ENCODE data around the gene CLPTM1L.

CLPTM1L gene

DNA sequence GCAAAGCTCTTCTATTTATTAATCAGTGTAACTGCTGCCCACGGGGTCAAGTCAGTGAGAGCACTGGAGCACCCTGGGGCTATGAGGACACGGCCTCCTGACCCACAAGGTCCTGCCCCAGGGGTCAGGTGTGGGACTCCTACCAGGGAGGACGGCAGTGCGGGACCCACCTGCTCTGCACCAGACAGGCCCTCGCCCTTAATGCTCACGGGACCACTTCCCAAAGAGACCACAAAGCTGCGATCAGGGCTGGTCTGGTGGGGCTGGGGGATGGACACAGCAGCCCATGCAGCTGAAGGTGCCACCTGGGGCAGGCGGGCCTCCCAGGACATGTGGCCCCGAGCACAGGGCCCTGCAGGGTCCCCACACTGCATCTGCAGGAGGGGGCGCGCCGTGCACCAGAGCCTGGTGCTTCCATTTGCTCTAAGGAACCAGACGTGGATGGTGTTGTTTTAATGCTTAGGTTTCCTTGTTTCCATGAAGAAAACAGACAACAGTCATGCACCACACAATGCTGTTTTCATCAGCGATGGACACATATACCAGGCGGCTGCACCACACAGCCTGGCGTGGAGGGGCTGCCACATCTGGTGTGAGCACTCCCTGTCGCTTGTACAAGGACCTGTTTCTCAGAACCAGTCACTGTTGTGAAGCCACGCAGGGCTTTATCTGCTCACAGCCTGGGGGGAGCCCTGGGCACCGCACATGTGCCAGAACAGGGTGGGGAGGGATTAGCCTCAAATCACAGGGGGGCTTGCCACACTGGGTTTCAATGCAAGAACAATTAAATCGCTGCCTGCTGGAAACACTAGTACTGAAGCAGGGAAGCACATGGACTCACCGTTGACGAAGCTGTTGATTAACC lies 22.6 kb downstream of the CLPTM1L start:
- no peak for DNase-seq (ENCODE audit: low read depth, low spot score)
- TF ChIP-seq SUZ12 (IDR thresholded peaks at IDR 0.05; ENCODE audit: extremely low read depth, insufficient read depth, insufficient read length) (no peak), ZNF274 (IDR thresholded peaks at IDR 0.05; ENCODE audit: low read depth, low read length) (no peak), YY1 (IDR thresholded peaks at IDR 0.05; ENCODE audit: insufficient read depth, insufficient read length) (no peak)
- H3K9me3 ChIP-seq (ENCODE audit: insufficient read depth, low read length) = peaks cover 17% of the 10 kb centered on the region; the same call in 1 of the 2 replicates
- no peaks in the 10 kb centered on the region for H3K27me3 ChIP-seq (ENCODE audit: insufficient read depth, insufficient read length)
- H3K9ac ChIP-seq (ENCODE audit: insufficient read length, low read depth) = no peak overlapping the region
- H3K4me3 ChIP-seq (ENCODE audit: insufficient read length, low read depth) = no peak overlapping the region
- peaks cover 92% of the 10 kb centered on the region for H3K36me3 ChIP-seq (ENCODE audit: insufficient read depth, insufficient read length, low read length)
- H3K4me1 ChIP-seq (ENCODE audit: insufficient read depth, insufficient read length) = no peaks in the 10 kb centered on the region

DNA sequence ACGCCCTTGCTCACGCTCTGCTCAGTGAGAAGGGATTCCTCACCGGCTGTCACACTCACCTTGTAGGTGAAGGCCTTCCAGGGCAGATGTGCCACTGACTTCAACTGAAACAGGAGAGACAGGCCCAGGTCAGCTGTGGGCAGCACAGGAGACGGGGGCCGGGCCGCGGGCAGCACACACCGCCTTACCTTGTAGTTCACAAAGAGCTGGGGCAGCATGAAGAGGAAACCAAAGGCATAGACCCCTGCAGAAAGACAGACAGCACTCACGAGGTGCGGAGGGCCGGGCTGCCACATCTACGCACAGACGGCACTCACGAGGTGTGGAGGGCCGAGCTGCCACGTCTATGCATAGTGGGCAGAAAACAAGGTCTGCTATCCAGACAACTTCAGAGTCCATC lies 23.3 kb downstream of the CLPTM1L start:
- Histone ChIP-seq H3K9me3 (ENCODE audit: insufficient read depth, low read length) (peaks cover 10% of the 10 kb centered on the region; the same call in 1 of the 2 replicates), H3K36me3 (ENCODE audit: insufficient read depth, insufficient read length, low read length) (peaks cover 92% of the 10 kb centered on the region), H3K4me3 (ENCODE audit: insufficient read length, low read depth) (no peak overlapping the region), H3K27me3 (ENCODE audit: insufficient read depth, insufficient read length) (no peaks in the 10 kb centered on the region), H3K9ac (ENCODE audit: insufficient read length, low read depth) (no peak overlapping the region), H3K4me1 (ENCODE audit: insufficient read depth, insufficient read length) (no peaks in the 10 kb centered on the region)
- TF ChIP-seq ZNF274 (IDR thresholded peaks at IDR 0.05; ENCODE audit: low read depth, low read length) (no peak), YY1 (IDR thresholded peaks at IDR 0.05; ENCODE audit: insufficient read depth, insufficient read length) (no peak), SUZ12 (IDR thresholded peaks at IDR 0.05; ENCODE audit: extremely low read depth, insufficient read depth, insufficient read length) (no peak)
- DNase-seq (ENCODE audit: low read depth, low spot score) = no peak

DNA sequence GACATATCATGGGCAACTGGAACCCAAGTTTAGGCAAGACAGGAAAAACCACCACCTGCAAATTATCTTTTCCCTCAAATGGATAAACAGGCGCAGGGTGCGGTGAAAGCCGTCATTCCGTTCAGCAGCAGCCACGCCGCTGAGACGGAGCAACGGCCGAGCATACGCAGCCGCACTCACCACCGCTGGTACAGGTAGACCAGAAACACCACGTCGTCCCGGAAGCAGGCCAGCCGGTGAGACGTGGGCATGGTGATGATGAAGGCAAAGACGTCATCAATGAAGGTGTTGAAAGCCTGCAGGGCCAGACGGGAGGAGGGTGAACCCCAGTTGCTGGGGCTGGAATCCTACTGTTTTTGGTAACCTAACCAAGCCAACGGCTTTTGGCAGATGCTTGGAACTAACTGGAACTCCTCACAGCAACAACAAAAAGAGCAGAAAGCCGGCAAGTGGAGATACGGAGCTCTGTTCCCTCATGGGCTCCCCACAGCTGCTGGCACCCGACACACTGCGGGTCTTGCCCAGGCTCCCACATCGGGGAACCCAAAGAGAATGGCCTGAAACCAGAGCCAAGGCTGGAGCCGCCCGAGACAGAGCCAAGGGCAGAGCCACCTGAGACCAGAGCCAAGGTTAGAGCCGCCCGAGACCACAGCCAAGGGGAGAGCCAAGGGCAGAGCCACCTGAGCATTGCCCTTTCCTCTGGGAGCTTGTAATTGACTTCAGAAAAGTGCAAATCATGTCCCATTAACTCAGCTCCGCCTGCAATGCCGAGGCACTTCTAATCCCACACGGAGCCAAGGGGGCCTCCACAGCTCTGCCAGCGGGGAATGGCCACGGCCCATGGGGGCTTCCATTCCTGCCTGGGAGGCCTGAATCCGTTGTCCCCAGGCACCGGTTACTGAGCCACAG lies 24.2 kb downstream of the CLPTM1L start:
- no peaks in the 10 kb centered on the region for H3K27me3 ChIP-seq (ENCODE audit: insufficient read depth, insufficient read length)
- H3K36me3 ChIP-seq (ENCODE audit: insufficient read depth, insufficient read length, low read length) = peaks cover 86% of the 10 kb centered on the region
- H3K4me1 ChIP-seq (ENCODE audit: insufficient read depth, insufficient read length) = peaks cover 8% of the 10 kb centered on the region
- H3K4me3 ChIP-seq (ENCODE audit: insufficient read length, low read depth) = no peak overlapping the region
- TF ChIP-seq ZNF274 (IDR thresholded peaks at IDR 0.05; ENCODE audit: low read depth, low read length) = no peak
- no peak overlapping the region for H3K9ac ChIP-seq (ENCODE audit: insufficient read length, low read depth)
- no peak for DNase-seq (ENCODE audit: low read depth, low spot score)
- H3K9me3 ChIP-seq (ENCODE audit: insufficient read depth, low read length) = peaks cover under 1% of the 10 kb centered on the region; the same call in 1 of the 2 replicates

DNA sequence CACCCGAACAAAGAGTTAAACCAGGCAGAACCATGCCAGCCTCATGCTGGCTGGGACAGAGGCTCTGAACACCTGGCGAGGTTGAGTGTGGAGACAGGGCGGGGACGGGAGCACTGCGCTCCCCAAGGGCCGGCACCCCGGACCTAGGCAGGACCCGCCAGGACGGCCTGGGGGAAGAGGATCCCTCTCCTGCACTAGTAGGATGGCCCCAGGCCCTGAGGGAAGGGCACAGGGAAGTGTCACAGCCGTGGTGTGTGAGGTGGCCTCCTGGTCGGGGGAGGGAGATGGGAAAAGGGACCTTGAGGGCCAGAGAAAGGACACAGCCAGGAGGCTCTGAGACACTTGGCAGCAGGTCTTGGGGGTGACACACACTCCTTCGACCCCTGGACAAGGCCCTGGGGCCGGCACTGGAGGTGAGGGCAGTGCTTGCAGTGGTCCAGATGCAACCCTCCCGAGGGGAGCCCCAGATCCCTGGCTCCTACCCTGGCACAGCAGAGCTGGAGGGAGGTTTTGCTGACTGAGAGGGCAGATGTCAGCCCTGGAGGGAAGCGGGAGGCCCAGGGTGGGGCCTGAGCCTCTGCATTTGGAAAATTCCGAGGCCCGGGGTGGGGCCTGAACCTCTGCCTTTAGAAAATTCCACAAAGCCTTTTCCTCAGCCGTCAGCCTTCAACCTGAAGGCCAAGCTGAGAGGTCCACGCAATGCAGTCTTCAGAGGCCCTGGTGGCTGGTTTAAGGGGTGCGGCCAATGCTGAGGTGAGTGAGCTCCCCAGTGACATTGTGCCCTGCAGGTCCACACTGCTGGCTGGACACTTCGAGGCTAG lies 25.3 kb downstream of the CLPTM1L start:
- Histone ChIP-seq H3K4me3 (ENCODE audit: insufficient read length, low read depth) (no peak overlapping the region), H3K36me3 (ENCODE audit: insufficient read depth, insufficient read length, low read length) (peaks cover 76% of the 10 kb centered on the region), H3K9ac (ENCODE audit: insufficient read length, low read depth) (no peak overlapping the region), H3K4me1 (ENCODE audit: insufficient read depth, insufficient read length) (peaks cover 8% of the 10 kb centered on the region), H3K9me3 (ENCODE audit: insufficient read depth, low read length) (no peaks in the 10 kb centered on the region), H3K27me3 (ENCODE audit: insufficient read depth, insufficient read length) (no peaks in the 10 kb centered on the region)
- TF ChIP-seq YY1 (IDR thresholded peaks at IDR 0.05; ENCODE audit: insufficient read depth, insufficient read length) = no peak
- no peak for TF ChIP-seq SUZ12 (IDR thresholded peaks at IDR 0.05; ENCODE audit: extremely low read depth, insufficient read depth, insufficient read length)
- TF ChIP-seq ZNF274 (IDR thresholded peaks at IDR 0.05; ENCODE audit: low read depth, low read length) = no peak
- no peak for DNase-seq (ENCODE audit: low read depth, low spot score)

DNA sequence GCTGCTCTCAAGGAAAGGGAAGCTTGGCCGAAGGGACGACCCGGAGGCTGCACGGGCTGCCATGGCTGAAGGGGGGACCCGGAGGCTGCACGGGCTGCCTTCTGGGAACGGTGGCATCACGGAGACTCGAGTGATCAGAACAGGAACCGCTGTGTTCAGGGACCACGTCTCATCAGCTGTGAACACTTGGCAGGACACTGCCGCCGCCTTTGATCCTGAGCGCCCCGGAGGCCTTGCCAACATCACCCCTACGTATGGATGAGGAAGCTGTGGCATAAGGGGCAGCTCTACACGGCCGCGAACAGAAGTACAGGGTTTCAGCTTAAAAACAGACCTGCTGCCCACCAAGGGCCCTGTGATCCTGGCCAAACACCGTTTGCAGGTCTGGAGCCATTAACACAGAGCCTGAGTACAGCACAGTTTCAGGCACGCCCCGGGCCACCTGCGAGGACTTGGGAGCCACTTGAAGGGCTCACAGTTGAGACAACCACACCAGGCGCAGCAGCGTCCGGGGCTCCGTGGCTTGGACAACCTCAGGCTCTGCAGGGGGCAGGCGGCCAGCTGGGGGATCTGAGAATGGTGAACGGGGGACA lies 26.1 kb downstream of the CLPTM1L start:
- Histone ChIP-seq H3K4me3 (ENCODE audit: insufficient read length, low read depth) (no peak overlapping the region), H3K4me1 (ENCODE audit: insufficient read depth, insufficient read length) (peaks cover 8% of the 10 kb centered on the region), H3K27me3 (ENCODE audit: insufficient read depth, insufficient read length) (no peaks in the 10 kb centered on the region), H3K9ac (ENCODE audit: insufficient read length, low read depth) (no peak overlapping the region), H3K36me3 (ENCODE audit: insufficient read depth, insufficient read length, low read length) (peaks cover 67% of the 10 kb centered on the region), H3K9me3 (ENCODE audit: insufficient read depth, low read length) (no peaks in the 10 kb centered on the region)
- TF ChIP-seq ZNF274 (IDR thresholded peaks at IDR 0.05; ENCODE audit: low read depth, low read length) = no peak
- no peak for TF ChIP-seq SUZ12 (IDR thresholded peaks at IDR 0.05; ENCODE audit: extremely low read depth, insufficient read depth, insufficient read length)
- no peak for TF ChIP-seq YY1 (IDR thresholded peaks at IDR 0.05; ENCODE audit: insufficient read depth, insufficient read length)
- no peak for DNase-seq (ENCODE audit: low read depth, low spot score)

DNA sequence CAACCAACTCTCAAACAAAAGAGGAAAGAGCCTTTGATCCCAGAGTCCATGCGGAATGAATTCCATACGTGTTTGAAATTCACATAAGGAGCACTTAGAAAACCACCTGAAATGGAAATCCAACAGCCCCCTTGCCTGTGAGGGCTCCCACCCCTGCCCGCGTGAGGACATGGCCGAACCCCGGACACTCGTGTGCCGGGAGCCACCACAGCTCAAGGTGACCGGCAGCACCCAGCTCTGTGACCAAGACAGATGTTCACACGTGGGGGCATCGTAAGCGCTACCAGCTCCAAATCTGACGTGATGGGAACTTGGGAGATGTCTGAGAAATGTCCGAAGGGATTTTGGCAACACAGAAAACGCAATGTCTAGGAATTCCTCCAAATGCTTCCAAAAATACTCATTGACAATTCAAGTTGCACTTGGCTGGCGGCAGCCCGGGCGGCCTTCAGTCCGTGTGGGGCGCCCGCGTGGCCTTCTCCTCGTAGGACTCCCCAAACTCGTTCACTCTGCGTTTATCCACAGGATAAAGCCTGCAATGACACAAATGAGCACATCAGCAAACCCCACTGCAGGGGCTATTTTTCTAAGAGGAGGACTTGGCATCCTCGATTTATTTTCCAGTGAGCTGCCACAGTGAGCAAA lies 26.9 kb downstream of the CLPTM1L start:
- peaks cover 8% of the 10 kb centered on the region for H3K4me1 ChIP-seq (ENCODE audit: insufficient read depth, insufficient read length)
- no peak overlapping the region for H3K4me3 ChIP-seq (ENCODE audit: insufficient read length, low read depth)
- H3K9me3 ChIP-seq (ENCODE audit: insufficient read depth, low read length) = no peaks in the 10 kb centered on the region
- H3K27me3 ChIP-seq (ENCODE audit: insufficient read depth, insufficient read length) = no peaks in the 10 kb centered on the region
- TF ChIP-seq SUZ12 (IDR thresholded peaks at IDR 0.05; ENCODE audit: extremely low read depth, insufficient read depth, insufficient read length) (no peak), YY1 (IDR thresholded peaks at IDR 0.05; ENCODE audit: insufficient read depth, insufficient read length) (no peak), ZNF274 (IDR thresholded peaks at IDR 0.05; ENCODE audit: low read depth, low read length) (no peak)
- no peak overlapping the region for H3K9ac ChIP-seq (ENCODE audit: insufficient read length, low read depth)
- no peak for DNase-seq (ENCODE audit: low read depth, low spot score)
- peaks cover 60% of the 10 kb centered on the region for H3K36me3 ChIP-seq (ENCODE audit: insufficient read depth, insufficient read length, low read length)

All from NT2/D1 (cell line).